ENCODE data around the gene HOXA13.

GRCh38 chr7:27154901-27155815, 44.7 kb downstream of the HOXA13 start:
- TF ChIP-seq SUZ12 (IDR thresholded peaks at IDR 0.05; ENCODE audit: extremely low read depth, insufficient read depth, insufficient read length) (no peak), YY1 (IDR thresholded peaks at IDR 0.05; ENCODE audit: insufficient read depth, insufficient read length) (no peak), ZNF274 (IDR thresholded peaks at IDR 0.05; ENCODE audit: low read depth, low read length) (no peak)
